ENCODE data around the gene POU4F1.

The POU4F1 gene

DNA sequence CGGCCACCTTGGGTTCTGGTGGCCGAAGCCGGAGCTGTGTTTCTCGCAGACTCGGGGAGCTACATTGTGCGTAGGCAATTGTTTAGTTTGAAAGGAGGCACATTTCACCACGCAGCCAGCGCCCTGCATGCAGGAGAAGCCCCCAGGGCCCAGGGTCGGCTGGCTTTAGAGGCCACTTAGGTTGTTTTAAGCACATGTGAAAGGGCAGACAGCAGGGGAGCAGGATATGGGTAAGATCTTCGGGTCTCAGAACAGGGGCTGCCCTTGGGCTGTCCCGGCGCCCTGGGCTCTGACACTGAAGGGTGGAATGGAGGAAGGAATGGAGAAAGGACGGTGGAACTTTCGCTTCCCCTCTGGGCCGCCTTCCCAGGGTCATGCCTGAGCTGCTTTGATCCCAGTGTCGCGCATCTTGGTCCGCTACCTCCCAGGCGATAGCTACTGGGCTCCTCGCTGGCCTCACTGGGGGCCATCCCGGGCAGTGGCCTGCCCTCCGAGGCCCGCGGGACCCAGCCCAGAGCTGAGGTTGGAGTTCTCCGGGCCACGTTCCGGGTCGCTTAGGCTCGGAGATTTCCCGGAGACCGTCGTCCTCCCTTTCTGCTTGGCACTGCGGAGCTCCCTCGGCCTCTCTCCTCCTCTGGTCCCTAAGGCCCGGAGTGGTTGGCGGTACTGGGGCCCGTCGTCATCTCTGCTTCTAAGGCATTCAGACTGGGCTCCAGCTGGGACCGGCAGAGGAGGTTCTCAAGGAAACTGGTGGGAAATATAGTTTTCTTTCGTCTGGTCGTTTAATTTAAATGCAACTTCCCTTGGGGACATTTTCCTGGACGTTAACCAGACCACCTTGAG lies 4.3 kb upstream of the POU4F1 start:
- DNase-seq (ENCODE audit: low read depth in 2 of 3, low spot score in 2 of 3), result no peak

DNA sequence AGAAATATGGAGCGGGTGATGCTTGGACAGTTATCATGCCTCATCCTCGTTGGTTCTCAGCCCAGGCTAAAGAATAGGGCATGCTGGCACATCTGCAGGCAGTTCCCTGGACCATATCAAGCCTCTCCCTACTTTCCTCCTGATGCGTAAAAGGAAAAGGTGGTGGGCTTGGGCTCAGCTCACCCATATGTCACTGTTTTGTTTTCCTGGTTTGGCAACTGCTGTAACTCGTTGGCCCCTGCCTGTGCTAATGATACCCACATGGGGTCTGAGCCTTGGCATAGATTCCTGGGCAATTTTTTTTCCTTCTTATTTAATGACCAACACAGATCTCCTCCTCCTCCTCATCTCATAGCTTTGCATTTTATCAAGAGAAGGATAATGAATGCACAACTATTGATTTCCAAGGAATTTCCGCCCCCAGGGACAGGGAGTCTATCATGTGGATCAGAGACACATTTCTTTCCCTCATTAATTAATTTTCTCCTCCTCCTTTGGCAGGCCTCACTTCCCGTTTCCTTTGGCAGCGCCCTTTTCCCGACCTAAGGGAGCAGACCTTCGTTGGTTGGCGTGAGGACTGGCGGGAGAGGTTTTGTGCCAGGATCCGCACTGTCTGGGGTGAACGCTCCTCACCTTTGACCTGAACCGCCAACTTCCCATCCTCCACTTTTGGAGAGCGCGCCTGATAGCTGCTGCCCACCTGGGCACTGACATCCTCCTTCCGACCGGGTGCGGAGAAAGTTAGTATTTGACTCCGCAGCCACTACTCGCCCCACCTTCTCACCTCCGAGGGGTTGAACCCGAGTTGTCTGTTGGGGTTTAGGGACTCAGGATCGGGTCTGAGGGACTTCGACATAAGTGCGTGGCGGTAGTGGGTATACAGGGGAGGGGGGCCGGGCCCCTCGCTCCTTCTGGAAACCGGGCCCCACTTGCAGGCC lies 3.4 kb upstream of the POU4F1 start:
- no peak for DNase-seq (ENCODE audit: low read depth in 2 of 3, low spot score in 2 of 3)

DNA sequence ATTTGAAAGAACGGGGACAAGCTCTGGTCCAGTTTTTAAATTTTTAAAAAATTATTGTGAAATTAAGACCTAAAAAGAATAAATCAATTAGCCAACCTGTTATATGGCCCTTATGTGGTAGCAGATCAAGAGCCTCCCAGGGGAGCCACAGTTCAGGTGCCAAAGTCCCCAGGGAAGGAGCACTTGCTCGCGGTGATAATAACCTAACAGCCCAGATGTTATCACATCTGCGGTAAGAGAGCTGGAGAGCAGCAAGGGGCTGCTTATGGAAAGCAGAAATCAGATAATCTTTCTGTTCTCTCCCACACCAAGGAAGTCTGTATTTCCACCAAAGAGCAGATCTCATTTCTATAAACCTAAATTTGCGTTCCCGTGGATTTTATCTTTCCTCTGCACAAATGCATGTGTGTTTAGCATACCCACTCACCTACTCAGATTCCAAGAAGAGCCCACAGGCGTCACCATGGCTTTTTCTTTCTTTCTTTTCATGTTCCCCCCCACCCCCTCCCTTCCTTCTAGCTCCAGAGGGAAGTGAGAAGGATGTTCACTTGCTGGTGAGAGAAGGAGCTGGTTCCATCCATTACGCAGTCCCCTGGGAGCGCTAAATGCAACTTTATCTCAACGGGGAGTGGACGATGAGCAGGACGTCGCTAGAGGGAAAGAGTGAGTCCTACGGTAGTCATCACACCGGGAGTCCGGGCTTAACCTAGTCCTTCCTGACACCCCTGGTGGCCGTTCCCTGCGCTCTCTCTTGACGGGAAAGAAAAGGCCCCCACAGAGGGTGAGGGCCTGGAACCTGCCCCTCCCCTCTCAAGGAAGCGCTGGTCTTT lies 1.6 kb upstream of the POU4F1 start:
- DNase-seq (ENCODE audit: low read depth in 2 of 3, low spot score in 2 of 3), result no peak

DNA sequence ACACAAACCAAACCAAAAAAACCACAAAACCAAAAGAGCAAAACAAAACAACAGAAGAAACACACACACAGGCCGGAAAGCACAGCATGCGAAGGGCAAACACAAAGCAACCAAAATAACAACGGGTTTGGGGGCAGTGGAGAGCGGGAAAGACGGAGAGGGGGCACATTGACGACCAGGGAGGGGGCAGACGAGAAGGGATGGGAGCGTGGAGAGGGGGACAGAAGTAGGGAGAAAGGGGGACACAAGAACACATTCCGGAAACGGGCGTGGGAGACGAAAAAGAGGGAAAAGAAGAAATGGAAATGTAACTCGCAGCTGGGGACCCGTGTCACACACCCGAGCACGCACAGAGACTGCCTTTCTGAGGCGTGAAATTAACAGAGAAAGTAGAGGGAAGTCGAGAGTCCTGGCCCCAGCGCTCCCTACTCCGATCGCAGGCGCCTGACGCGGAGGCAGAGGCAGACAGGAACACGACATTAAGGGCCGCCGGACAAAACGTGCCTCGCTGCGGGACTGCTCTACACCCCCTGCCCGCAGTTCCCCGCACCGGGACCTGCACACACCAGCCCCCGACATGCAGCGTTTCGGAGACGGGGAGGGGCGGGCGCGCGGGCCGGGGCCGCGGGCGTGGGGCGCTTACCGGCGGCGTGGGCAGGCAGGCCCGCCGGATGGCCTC lies 652 bp downstream of the POU4F1 start:
- no peak for DNase-seq (ENCODE audit: low read depth in 2 of 3, low spot score in 2 of 3)

DNA sequence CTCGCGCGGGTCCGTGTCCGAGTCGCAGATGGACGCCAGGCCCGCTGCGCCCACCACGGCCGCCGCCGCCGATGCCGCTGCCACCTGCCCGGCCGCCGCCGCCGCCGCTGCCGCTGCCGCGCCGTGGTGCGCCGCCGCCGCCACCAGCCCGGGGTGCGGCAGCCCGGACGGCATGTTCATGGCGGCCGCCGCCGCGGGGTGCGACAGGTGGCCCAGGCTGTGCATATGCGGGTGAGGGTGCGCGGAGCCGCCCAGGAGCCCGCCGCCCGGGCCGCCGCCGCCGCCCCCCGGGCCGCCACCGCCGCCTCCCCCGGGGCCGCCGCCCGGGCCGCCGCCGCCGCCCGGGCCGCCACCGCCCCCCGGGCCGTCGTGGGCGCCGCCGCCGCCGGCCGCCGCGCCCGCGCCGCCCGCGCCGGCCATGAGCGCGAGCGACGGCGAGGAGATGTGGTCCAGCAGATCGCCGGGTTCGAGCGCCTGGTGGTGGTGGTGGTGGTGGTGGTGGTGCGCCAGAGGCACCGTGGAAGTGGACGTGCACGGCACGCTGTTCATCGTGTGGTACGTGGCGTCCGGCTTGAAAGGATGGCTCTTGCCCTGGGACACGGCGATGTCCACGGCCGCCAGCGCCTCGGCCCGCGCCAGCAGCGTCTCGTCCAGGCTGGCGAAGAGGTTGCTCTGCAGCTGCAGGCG lies 1.3 kb downstream of the POU4F1 start:
- no peak for DNase-seq (ENCODE audit: low read depth in 2 of 3, low spot score in 2 of 3)

DNA sequence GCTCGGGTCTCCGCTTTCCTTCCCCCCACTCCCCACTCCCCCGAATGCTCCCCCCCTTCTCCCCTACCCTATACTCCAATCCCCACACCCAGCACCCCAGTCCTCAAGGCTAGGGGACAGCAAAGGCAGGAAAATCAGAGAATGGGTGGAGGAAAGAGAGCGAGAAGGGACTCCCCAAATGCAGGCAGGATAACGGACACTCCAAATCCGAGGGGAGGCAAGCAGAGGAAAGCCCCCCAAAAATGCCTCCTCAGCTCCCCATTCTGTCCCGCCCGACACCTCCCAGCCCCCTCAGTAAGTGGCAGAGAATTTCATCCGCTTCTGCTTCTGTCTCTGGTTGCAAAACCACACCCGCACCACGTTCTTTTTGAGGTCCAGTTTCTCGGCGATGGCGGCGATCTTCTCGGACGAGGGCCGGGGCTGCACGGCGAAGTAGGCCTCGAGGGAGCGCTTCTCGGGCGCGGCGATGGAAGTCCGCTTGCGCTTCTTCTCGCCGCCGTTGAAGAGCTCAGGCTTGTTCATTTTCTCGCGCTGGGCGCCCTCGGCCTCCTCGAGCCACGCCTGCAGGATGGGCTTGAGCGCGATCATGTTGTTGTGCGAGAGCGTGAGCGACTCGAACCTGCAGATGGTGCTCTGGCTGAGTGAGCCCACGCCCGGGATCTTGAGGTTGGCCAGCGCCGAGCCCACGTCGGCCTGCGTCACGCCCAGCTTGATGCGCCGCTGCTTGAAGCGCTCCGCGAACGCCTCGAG lies 2.1 kb downstream of the POU4F1 start:
- no peak for DNase-seq (ENCODE audit: low read depth in 2 of 3, low spot score in 2 of 3)

DNA sequence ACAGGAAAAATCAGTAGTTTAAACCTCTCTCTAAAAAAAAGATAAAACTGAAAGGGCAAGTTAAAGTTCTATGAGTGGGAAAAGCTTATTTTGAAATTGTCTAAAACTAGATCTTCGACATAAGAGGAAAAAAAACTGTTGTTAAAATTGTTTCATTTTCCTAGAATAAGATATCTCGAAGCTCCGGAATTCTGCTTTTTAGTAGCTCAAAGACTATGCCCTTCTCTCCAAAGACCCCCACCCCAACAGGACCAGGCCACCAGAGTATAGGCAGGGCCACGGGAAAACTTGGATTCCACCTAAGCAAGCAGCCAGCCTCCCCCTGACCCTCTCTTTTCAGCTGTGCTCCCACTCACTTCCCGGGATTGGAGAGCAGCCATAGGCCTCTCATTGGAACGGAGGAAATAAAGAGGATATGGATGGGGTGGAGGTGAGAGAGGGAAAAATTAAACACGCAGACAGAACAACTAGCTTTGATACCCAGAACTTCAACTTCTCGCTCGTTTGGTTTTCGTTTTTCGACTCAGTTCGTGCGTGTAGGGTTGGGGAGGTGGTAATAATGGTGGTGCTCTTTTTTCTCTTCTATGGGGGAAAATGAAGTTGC lies 3.0 kb downstream of the POU4F1 start:
- DNase-seq (ENCODE audit: low read depth in 2 of 3, low spot score in 2 of 3), result no peak

DNA sequence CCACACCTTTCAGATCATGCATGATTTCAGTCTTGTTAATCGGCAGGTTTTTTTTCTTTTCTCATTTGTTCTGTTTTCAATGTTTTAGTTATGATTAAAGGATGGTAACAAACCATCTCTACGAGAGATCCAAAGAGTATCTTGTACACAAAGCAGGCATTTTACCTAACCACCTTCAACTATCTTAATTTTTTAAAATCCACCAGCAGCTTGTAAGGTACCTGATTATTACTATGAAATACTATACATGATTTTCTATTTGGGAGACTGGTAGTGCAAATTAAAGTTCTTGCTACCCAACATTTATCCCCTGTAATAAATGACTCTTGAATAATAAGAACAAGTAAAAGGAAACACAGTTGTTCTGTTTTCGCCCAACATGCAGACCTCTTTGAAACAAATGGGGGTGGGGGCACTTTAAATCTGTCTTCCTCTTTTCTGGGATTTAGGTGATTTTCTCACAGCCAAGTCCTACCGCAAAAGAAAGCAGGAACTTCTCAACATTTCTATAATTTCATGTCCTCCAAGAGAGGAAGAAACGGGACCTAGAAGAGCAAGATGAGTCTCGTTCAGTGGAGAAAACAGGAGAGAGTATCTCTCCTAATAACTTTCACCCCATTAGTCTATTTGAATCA lies 3.6 kb downstream of the POU4F1 start:
- DNase-seq (ENCODE audit: low read depth in 2 of 3, low spot score in 2 of 3), result no peak

DNA sequence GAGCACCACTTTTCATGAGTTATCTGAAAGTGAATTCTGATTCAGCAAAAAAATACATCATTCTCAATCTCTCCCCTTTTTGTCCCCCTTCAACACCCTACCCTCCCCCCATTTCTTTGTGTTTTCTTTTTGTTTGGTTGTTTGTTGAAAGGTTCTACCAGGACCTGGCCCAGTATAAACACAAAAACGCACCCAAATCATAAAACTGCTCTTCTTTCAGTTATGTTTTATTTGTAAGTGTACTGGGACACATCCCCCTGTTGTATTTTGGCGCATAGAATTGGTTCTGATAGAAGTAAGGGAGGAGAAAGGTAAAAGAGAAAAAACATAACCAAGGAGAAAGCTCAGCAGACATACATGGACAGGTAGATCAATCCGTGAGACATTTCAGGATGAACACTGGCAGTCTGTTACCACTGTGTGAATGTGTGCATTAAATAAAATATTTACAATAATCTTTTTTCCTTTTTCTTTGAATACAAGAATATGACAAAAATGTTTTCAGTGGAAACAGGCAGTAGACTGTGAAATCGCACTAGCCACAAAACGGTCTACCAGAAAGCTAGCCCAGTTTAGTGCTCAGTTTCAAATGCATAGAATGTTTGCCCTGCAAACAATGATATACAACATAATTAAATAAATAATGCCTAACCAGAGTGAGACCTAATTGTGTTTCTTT lies 4.2 kb downstream of the POU4F1 start:
- DNase-seq (ENCODE audit: low read depth in 2 of 3, low spot score in 2 of 3), result no peak

DNA sequence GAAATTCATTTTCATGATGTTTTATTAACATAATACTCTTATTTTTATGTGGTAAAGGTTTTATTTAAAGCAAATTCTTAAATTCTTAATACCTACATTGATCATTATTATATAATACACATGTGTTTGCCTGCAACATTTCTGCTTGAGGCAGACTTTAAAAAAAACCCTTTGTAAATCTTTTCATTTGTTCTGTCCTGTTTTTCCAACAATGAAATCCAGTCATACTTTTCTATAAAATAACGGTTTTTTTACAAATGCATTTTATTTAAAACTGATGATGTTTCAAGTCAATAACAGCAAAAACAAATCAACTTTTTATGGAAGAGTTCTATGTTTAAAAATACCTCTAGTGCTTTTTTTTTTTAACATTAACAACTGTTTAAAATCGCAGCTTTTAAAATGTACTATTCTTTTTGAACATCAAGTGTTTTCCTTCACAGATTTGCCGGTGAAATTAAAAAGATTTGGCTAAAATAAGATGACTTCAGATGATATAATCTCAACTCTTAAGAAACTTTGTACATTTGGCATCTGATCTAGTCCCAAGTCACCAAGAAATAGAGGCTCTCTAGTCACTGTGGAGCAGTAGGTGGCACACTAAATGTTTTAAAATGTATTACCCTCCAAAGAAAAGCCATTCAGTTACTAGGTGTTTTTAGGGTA lies 5.1 kb downstream of the POU4F1 start:
- no peak for DNase-seq (ENCODE audit: low read depth in 2 of 3, low spot score in 2 of 3)

DNA sequence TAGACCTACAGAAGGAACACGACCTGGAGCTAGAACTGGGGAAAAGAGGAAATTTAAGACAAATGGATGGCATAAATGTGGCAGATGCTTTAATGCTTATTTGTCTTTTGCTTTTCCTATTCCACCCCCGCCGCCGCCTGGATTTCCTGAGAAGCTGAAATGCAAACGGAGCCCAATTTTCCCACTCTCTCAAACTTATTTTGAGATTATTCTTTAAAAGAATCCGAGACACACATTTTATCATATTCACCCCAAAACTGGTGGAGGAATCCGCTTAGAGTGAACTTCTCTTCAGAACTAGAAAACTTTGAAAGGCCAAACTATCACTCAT lies 5.8 kb downstream of the POU4F1 start:
- DNase-seq (ENCODE audit: low read depth in 2 of 3, low spot score in 2 of 3), result no peak

DNA sequence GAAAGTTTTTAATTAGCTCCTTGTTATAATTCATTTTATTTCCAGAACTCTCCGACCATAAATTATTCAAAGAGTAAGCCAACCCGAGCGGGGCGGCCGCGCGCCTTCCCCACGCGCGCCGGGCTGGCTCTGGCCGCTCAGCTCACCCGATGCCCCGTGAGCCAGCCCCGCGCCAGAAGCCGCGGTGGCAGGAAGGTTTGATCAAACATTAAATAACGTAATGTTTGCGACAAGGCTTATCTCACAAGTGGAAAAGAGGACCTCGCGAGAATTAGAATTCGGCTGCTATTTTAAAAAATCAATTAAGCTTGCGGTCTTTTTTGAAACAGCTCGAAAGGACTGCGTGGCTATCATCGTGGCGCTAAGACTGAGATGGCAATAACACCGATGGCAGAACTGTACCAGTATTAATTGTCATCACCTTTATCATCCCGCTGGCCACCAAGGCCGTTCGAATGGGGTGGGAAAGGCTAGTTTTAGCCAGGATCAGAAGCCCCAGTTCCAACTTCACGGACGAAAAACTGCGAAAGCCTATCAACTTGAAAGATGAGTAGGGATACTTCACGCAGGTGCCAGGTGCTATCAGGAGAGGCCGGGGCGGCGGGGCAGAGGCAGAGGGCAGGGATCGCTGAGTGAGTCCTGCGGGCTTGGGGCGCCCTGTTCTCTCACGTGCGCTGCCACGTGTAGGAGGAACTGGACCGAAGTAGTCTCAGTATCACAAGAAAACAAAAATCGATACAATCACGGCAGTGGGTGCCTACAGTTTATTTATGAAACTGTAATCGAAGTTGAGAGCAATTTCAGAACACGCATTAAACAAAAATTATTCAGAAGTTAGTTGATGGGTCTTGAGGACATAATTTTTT lies 6.4 kb downstream of the POU4F1 start:
- no peak for DNase-seq (ENCODE audit: low read depth in 2 of 3, low spot score in 2 of 3)

DNA sequence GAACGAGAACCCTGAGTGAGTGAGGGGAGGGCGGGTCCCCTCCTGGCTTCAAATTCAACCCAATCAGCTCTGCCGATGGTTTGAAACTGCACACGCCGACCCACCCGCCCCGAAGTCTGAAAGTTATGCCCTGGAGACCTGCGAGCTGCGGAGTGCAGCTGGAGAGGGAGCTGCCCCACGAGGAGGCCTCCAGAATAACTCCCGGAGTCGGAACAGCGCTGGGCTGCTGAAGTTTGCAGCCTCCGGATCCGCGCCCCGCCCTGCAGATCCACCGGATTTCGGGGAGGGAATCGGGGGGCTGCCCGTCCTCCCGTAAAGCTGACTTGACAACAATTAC lies 7.0 kb downstream of the POU4F1 start:
- DNase-seq (ENCODE audit: low read depth in 2 of 3, low spot score in 2 of 3), result no peak

DNA sequence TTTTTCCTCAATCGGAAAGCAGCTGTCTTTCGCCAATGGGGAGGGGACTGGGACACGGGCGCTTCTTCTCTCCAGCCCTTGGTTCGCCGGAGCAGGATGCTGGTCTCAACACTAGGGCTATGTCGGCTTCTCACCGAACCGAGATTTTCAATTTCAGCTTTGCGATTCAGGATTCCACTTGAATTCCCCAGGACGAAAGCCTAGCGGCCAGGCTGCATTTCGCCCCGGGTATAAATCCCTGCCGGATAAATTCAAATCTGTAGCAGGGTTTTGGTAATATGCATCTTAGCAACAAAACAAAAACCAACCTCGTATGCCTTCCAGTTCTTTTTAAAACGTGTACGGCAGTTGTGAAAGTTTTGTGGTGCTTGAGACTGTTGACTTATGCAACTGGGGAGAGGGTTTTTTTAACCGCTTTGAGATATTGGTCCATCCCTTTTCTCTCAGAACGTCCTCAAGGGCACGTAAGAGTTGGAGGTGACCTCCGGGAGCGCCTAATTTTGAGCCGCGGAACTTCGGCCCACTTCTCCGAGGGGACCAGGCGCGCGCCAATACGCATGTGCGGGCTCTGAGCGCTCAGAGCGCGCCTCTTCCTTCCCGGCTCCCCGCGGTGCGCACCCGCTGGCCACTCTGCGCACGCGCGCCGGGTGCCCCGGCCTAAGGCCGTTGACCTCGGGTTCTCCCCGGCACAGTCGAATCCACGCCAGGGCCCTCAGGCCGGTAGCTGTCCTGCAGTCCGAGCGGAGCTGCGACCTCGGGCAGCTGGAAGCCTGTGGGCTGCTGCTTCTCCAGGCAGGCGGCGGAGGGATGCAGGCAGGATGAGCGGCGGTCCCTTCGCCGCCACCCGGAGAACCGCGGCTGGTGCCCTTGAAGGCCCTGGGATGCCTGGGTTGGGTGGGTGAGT lies 7.6 kb downstream of the POU4F1 start:
- DNase-seq (ENCODE audit: low read depth in 2 of 3, low spot score in 2 of 3), result no peak

DNA sequence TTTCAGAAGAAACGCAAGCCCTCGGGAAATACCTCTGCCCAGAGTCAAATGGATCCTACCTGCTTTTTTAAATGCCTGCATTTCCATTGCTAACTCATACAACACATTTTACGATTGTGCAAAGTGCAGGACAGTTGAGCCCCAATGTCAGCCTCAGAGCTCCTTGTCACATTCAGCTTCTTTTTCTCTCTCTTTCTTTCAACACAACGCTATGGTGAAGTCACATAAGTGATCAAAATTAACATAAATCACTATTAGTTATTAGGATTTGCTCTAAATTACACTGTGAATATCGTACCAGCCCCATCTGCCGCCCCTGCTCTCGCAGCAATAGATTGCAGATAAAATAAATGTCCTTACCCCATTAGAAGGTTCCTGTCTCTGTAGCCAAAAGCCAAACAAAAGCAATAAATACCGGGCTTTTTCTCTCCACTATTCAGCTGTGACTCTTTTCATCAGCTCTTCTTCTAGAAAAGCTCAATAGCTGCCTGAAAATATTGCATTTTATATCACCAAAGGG lies 8.8 kb downstream of the POU4F1 start:
- DNase-seq (ENCODE audit: low read depth in 2 of 3, low spot score in 2 of 3), result no peak
